Measurements from ENCODE around the gene VTI1A.

VTI1A gene

DNA sequence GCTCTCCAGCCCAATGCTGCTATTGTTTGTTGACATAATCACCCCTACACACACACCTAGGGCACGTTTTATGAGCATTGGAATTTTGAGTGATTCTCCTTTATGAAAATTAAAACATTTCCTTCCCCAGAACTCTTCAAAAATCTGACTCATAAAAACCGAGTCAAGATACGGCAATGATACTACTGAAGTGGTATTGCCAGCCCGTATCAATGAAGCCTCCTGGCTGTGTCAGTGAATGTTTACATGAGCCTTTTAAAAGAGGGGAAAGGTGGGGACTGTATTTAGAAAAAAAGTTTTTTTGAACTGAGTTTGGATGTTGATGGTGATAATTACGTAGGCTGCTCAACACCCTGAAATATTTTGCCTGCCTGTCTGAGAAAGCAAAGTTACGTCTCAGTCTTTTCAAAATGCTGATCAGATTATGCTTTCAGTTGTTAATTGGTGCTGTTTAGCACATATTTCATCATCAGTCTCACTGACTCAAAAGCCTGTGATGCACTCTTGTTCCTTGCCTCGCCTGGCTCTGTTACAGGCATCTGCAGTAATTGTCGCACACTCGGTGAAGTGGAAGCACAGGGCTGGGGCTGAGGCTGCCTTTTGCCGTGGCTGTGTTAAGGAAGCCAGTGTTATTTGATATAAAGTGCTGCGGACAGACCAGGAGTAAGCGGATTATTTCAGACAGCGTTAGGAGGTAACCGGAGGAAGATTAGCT lies 345.6 kb downstream of the VTI1A start:
- no peak for DNase-seq

DNA sequence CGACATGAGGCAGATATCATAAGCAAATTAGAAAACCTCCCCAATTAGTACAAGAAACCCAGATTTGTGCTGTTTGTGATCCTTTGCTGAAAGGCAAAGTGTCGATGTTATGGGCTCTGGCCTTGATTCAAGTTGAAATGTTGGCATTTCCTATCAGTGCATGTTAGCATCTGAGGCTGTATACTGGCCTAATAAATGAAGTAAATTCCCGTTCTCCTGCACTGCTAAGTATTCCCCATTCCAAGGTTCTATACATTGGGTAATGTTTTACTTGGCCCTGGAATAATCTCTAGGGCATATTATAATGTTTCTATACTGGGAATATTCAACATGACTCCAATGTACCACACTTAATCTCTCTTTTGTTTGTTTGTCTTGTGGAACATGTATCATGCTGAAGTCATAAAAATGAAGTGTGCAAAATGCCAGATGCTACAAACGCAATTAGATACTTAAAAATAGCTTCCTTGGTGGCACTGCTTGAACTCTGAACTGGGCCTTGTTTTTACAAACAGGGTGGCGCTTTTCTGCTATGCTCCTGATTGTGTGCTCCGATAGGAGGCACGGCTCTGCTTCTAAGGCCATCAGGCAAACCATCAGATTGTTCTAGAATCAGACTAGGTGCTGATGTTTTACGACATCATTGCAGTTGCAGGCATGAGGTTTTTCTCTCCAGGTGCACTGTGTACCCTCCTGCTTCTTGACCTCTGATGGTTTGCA lies 346.3 kb downstream of the VTI1A start:
- DNase-seq, result no peak

DNA sequence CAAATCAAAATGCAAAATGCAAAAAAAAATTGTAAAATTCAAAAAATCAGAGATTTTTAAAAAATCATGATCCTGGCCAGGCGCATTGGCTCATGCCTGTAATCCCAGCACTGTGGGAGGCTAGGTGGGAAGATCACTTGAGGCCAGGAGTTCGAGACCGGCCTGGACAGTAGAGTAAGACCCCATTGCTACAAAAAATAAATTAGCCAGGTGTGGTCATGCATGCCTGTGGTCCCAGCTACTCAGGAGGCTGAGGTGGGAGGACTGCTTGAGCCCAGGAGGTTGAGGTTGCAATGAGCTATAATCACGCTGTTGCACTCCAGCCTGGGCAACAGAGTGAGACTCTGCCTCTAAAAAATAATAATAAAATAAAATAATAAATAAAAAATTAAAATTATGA lies 347.2 kb downstream of the VTI1A start:
- no peak for DNase-seq

DNA sequence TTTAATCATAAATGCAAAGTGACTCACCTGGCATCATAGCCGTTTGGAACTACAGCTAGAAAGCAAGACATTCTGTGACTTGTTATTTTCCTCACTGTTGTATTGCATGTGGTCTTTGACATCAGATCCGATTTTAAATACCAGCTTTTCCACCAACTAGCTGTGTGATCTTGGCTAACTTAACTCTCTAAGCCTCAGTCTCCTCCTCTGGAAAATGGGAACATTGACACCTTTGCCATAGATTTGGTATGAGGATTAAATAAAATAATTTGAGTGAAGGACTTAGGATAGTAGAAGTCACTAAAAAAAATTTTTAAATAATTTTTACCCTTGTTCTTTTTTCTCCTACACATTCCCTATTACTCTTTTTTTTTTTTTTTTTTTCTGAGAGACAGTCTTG lies 348.1 kb downstream of the VTI1A start:
- DNase-seq, result no peak

DNA sequence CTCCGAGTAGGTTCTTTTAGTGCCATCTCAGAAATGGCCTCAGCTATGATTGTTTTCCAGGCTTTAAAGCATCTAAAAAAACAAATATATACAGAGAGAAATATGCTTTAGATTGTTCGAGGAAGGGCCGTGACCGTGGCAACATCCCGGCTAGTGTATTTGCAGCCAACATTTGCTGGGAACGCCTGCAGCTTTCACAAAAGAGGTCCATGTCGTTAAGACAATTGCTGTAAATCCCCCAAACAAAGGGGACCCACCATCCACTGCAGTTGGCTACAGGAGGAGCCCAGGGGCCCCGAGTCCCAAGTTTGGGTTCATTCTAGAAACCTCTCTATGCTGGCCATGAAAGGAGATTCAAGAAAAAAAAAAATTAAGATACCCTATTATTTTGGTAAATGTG lies 350.2 kb downstream of the VTI1A start:
- DNase-seq, result no peak

DNA sequence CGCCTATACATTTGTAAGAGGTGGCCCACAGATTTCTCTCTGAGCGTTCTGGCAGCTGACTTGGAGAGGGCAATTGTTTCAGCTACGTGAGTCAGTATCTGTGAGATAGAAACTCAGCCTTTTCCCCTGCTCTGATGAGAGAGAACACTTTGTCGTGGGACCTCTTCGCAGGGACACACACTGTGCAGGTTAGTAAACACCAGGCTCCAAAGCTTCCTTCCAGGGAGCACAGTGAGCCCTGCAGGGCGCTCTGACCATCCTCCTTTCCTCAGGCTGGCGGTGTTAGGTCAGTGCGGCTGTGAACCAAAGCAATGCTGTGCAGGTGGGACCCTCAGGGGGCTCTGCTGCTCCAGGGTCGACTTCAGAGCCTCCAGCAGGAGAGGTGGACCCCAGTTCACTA lies 350.8 kb downstream of the VTI1A start:
- no peak for DNase-seq

DNA sequence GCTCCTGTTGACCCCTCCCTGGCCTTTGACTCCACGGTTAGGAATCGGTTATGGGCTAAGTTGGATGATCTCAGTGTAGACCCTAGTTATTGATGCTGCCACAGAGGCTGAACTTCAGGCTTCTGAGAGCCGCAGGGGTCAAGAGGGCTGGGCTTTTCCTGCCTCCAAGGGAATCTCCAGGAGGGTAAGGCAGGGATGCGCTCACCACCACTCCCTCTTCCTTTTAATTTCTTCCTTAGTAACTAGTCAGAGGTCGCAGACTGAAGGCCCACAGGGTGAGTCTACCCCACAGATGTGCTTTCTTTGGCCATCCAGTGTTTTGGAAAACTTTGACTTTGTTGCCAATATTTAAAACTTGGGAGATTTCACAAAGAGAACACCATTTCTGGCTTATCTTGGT lies 352.0 kb downstream of the VTI1A start:
- no peak for DNase-seq

DNA sequence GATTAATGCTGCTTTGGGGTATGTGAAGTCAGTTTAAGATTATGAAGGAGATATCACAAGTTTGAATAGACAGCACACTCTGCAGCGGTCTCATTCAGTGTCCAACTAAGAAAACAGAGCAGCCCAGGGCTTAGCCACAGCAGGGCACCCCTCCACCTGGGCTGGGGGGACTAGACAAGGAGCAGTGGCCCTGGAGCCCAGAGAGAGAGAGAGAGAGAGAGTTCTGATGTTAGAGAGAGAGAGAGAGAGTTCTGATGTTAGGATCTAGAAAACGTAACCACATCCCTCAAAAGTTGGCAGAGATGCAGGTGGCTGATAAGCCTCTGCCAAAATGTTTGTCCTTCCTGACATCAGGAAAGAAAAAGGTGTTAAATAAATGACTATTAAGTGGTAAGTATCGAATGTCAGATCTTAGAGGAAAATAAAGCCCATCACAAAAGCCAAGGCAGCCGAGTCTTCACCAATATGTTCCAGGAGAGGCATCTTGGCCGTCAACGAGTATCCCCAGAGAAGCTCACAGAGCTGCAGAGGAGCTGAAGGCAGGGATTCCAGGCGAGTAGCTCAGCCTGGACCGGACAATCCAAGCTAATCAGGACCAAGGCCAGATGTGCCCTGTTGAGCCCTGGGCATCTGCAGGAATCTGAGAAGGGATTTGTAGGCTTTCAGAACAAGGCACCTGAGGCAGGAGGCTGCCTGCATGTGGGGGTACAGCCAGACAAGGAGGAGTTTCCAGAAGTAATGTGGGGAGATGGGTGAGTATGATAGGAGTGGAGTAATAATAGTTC lies 352.9 kb downstream of the VTI1A start:
- DNase-seq, result no peak

DNA sequence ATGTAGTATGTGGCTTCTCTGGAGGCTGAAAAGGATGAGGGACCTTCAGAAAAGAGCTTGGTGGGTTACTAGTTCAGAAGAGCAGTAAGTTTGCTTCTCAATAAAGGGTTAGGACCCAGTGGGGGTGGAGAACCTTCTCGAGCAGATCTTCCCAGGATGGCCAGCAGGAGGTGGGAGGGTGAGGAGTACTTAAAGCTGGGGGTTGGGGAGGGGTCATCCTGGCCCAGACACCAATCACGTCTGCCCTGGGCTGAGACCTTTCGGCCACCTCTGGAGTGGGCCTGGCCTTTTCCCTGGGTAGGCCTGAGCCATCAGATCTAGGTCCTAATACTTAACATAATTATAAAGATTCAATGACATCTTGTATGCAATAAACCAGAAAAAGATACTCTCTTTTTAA lies 354.0 kb downstream of the VTI1A start:
- no peak for DNase-seq

DNA sequence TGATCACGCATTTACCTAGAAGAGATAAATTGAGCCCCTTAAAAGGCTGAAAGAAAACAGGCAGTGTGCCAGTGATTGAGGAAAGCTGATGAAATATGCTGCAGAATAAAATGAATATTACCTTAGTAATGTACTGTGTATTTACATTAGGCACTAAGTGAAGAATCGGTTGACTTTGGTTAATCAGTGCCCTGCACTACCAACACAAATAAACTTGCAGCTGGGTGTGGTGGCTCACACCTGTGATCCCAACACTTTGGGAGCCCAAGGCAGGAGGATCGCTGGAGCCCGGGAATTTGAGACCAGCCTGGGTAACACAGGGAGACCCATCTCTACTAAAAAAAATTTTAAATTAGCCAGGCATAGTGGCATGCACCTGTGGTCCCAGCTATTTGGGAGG lies 354.7 kb downstream of the VTI1A start:
- no peak for DNase-seq

DNA sequence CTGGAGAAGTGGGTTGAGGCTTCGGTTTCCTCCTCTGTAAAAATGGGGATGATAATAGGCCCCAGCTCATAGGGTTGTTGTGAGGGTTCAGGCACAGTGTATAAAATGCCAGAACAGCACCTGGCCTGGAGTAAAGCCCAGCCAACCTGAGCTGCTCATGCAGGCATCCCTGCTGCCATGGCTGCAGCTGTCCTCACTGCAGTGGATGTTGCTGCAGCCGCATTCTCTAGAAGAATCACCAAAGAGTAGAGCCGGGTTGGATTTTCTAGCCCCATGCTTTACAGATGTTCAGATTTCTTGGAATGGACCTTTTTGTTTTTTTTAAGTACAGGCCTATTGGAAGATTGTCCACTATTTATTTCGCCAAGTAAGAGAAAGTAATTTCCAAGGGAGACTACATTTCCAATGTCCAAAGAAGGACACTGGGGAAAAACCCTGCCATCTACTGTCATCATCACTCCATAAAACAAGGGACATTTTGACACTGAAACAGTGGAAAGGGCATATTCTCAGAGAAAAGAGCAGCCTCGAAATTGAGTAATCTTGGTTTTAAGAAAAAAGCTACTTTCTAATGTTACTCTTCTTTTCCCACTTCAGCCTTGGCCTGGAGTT lies 355.5 kb downstream of the VTI1A start:
- no peak for DNase-seq

DNA sequence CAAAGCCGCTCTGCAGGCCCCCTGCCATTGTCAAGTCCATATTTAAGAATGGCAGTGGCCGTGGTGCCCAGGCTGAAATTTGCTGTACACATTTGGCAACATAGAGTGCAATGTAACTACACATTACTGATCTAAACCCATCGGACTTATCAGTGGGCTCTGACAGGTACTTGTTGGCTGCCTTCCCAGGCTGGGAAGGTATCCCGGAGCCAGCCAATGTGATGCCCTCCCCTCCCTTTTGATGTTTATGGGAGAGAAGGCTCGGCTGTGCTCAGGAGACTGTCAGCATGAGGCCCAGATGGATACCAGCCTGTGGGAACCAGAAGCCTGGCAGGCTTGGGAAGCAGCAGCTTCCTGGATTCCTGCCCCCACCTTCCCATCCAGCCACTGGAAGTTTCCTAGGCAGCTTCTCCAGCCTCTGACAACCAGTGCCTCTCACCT lies 357.0 kb downstream of the VTI1A start:
- no peak for DNase-seq

DNA sequence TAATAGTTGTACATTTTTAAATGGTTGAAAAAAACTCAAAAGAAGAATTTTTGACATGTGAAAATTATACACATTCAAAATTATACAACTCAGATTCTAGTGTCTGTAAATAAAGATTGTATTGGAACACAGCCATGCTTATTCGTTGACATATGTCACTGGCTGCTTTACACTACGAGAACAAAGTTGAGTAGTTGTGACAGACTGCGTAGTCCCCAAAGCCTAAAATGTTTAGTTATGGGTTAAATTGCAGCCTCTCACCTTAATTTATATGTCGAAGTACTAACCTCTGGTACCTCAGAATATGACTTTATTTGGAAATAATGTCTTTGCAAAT lies 358.2 kb downstream of the VTI1A start:
- DNase-seq, result no peak

DNA sequence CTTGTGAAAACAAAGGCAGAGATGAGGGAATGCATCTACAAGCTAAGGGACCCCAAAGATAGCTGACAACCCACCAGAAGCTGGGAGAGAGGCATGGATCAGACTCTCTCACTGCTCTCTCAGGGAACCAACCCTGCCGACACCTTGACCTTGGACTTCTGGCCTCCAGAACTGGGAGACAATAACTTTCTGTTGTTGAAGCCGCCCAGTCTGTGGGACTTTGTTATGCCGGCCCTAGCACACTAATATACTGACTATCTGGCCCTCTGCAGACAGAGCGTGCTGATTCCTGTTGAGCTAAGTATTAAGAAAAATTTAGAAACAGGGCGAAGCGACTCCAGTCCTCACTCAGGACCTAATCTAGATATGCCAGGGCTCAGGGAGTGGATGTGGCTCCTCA lies 358.7 kb downstream of the VTI1A start:
- DNase-seq, result no peak

DNA sequence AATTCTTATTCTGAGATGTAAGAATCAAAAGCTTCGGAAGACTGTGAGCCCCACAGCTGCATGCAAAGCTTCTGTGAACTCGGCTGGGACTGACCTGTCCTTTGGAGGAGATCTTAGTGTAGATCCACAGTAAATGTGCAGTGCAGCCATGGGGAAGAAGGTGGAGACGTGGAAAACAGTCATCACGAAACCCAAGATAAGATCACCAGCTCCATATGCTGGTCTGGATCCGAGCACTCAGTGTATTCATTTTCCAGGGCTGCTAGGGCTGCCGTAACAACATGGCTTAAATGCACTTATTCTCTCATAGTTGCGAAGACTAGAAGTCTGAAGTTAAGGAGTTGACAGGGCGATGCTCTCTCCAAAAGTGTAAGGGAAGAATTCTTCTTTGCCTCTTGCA lies 360.0 kb downstream of the VTI1A start:
- DNase-seq, result no peak

DNA sequence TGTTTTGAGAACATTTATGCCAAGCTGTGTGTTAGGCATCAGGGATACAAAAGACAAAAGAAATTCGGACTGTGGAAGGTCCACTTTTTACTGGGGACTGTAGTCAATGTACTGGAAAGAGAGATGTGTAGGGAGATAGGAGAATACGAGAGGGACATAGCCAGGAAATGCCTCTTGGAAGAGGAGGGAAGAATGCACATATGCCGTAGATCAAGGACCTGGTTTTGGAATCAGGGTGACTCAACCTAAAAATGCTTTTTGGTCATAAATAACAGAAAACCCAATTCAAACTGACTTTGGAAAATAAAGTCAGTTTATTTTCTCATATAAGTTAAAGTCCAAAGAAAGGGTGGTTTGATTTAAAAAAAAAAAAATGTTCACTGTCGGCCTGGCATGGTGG lies 362.7 kb downstream of the VTI1A start:
- DNase-seq, result no peak

DNA sequence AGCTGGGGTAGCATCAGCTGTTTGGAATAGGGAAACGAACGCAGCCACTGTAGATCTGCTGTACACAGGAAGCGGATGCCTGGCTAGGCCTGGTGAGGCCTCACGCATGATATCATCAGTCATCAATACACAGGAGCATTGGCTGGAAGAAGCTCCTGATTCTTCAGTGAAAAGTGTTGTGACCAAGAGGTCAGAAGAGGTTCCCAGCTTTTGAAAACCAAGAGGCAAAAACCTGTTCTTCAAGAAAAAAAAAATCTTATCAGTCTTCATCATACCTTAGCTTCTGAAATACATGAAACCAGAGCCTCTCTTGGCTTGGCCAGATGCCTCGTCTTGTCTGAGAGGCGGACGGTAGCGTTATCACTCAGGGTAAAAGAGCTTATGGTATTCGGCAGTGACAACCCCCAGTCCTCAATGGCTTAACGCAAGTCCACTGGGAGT lies 363.7 kb downstream of the VTI1A start:
- no peak for DNase-seq

DNA sequence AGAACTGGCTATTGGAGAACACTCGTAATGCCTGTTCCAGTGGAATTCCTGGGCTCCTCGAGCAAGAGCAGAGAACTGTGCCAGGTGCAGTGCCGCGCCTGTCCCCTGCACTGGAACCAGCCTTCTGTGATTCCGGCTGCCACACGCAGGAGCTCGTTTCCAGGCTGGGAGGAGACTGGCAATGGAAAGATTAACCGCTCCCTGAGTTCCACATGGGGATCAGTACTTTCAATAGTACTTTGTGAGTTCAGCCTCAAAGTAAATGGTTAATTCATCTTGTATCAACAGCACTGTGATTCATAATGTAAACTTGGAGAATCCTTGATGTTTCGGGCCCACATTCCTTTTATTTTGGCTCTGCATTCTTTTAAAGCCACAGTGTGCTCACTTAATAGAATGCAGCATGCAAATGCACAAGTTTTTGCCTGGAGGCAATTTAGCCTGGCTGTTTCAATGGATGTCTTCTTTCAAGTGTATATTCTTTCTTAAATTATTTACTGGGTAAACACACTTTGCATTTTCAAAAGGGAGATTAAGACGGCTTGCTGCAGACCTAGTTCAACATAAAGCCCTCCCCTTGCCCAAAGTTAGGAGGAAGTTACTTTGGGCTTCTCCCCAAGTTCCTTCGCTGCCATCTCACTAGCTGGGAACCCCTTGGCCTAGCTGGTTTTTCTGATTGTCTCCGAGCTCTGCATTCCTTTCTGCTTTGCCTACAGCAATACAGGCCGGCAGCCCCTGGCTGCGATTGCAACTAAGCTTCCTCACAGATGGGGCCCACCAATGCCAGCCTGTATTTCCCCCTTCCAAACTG lies 364.9 kb downstream of the VTI1A start:
- DNase-seq, result no peak

DNA sequence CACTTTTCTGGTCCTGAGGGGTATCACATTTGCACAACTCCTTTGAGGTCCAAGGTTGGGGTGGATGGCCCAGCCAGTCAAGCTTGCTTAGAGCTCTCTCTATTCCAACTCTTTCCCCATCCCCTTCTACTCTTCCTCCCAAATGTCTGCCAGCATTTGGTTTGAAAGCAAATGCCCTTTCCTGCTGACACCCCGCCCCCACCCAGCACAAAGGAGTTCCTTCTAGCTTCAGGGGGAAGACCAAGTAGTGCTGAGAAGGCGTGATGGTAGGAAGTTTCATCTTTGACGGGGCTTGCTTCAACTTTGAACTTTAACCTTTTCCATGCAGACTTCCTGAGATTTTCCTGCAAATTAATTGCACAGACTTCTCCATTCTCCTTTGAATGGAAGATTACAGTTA lies 365.6 kb downstream of the VTI1A start:
- no peak for DNase-seq

DNA sequence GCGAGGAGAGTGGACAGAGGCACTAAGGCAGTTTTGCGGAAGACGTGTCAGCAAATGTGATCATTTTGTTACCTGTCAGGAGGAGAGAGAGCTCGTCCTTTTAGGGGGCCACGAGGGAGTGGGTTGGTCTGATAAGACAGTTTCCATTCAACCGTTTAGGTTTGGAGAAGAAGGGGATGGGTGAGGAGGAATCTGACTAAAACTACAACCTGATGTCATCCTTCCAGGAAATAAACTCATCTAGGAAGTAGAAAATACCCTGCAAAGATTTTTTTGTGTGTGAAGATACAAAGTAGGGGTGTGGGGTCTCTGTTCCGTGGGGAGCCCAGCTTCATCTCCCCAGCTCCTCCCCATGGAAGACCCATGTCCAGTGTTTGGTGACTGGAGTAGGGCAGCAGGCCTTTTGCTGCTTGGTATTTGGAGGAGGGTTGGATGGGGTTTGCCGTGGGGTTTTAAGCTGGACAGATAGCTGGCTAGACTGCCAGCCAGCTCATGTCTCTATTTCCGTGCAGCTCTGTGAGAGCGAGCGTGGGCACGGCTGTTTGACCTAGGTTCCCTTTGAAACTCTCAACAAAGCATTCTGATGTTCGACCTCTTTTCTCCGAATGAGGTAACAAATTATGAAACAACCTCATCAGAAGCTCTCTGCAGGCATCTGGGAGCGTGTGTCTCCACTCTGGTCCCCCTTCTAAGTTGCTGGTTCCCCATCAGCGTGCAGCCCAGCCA lies 367.0 kb downstream of the VTI1A start:
- no peak for DNase-seq

DNA sequence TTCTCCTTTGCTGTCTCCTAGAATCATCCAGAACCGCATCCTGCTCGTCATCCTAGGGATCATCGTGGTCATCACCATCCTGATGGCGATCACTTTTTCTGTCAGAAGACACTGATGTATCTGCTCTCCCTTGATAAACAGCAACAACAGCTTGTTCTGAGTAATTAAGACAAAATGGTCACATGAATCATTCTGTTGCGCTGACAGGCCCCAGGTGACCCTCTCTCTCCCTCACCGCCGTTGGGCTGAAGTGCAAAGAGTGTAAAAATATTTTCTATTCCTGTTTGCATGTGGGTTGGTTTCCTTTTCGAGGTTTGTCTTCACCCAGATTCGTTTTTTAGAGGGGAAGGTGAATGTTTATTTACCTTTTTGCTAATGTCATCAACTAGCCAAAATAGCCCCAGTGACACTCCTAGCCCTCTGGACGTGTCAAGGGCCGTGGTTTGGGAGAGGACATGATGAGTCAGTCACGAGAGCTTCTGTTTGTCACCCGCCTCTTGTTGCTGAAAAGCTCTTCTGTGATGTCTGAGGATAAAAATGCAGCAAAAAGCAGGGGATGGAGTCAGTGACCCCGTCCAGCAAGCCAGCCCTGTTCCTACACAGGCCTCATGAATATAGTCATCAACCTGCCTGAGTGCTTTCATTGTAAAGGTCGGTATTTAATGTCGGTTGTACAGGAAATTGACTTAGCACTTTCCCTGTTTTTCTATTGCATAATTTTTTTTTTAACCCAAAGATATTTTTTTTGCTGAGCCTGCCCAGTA lies 368.4 kb downstream of the VTI1A start:
- DNase-seq, result no peak
